ENCODE data around the gene RGS13.

DNA sequence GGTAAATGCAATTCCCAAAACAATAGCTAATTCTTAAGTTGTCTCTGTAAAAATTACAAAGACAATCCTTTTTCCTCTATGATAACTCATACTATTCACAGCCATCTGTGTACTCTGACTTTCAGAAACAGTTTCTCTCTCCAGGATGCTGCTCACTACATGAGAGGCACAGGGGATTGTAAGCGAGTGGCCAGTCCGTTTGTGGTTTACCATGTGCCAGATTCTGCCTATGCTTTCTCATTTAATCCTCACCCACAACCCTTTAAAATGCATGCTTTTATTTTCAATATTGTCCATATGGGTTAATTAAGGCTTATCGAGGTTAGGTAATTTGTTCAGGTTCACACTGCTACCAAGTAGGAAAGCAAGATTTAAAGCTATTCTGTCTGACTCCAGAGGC lies 37.4 kb upstream of the RGS13 start:
- TF ChIP-seq POLR2A (IDR thresholded peaks at IDR 0.05) (no peak), EP300 (IDR thresholded peaks at IDR 0.05) (no peak), POLR2AphosphoS5 (IDR thresholded peaks at IDR 0.05) (no peak)
- TF ChIP-seq, protein P1, sequence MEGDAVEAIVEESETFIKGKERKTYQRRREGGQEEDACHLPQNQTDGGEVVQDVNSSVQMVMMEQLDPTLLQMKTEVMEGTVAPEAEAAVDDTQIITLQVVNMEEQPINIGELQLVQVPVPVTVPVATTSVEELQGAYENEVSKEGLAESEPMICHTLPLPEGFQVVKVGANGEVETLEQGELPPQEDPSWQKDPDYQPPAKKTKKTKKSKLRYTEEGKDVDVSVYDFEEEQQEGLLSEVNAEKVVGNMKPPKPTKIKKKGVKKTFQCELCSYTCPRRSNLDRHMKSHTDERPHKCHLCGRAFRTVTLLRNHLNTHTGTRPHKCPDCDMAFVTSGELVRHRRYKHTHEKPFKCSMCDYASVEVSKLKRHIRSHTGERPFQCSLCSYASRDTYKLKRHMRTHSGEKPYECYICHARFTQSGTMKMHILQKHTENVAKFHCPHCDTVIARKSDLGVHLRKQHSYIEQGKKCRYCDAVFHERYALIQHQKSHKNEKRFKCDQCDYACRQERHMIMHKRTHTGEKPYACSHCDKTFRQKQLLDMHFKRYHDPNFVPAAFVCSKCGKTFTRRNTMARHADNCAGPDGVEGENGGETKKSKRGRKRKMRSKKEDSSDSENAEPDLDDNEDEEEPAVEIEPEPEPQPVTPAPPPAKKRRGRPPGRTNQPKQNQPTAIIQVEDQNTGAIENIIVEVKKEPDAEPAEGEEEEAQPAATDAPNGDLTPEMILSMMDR (IDR thresholded peaks at IDR 0.05), result no peak

Data from gastroesophageal sphincter (tissue), 3 donors.